K562 (cell line): ENCODE results near the gene ZBED4. TPM values are rescaled to one million over a fixed set of nuclear protein-coding genes. Genes with fewer than 3 reads are reported as not detected.

Experiments
- CTCF ChIP-seq, 3 experiments: IDR thresholded peaks in 2 of 3; conservative IDR thresholded peaks in 1 of 3; 2 replicates each; pipeline ENCODE4 v1.5.1; 2011 to 2012; ENCODE audit warnings: low read length in 3 of 3, mild to moderate bottlenecking in 3 of 3, control low read depth in 2 of 3, improper control_type of control experiment in 1 of 3, inconsistent platforms in 1 of 3, low read depth in 1 of 3, mixed read lengths in 1 of 3, moderate library complexity in 1 of 3; ENCODE audit not compliant: insufficient read depth in 2 of 3
- IRF2 ChIP-seq: sonication (generic); formaldehyde crosslinking; IDR thresholded peaks from 2 replicates; pipeline ENCODE4 v1.8.1; 2022; ENCODE audit warnings: mild to moderate bottlenecking, missing genetic modification reagents
- RBM34 ChIP-seq: fragments of 200-400 bp; formaldehyde crosslinking; IDR thresholded peaks from 2 replicates; pipeline ENCODE4 v1.6.1; 2018; ENCODE audit warnings: low read length, borderline replicate concordance; ENCODE audit not compliant: insufficient read depth
- RREB1 ChIP-seq: fragments of 250-450 bp; sonication (Bioruptor Pico); IDR thresholded peaks from 2 replicates; pipeline ENCODE4 v1.4.0; 2020
- SPI1 ChIP-seq: IDR thresholded peaks from 2 replicates; pipeline ENCODE4 v1.6.1; 2011; ENCODE audit warnings: low read depth, low read length, control low read depth, borderline replicate concordance
- SRSF3 ChIP-seq: fragments of 200-400 bp; formaldehyde crosslinking; IDR thresholded peaks from 2 replicates; pipeline ENCODE4 v1.6.1; 2016; ENCODE audit warnings: mild to moderate bottlenecking, low read length, moderate library complexity; ENCODE audit not compliant: insufficient read depth
- XRCC4 ChIP-seq: IDR thresholded peaks from one replicate; pipeline ENCODE4 v1.6.1; 2011; ENCODE audit not compliant: insufficient read depth, insufficient read length; ENCODE audit errors: extremely low read depth
- ZKSCAN3 ChIP-seq: fragments of 250-450 bp; sonication (Bioruptor Pico); IDR thresholded peaks from 2 replicates; pipeline ENCODE4 v1.4.0; 2020
- polyA plus RNA-seq, 8 experiments: library from polyadenylated mRNA; depleted of rRNA in 4 of 8; stranded (reverse) in 5 of 8; unstranded in 3 of 8; fragments of >200 nt; fragmentation: Nextera tagmentation in 2 of 8; fragmentation: Illumina TruSeq in 1 of 8; extraction: Ambion mirVana in 2 of 8; extraction: Trizol in 1 of 8; gene quantifications; 2 replicates each; pipeline versions ENCODE4 v1.2.1 to v1.2.3, GENCODE V29; 2011 to 2014; ENCODE audit warnings: inconsistent platforms in 1 of 8, missing spikeins in 1 of 8
- total RNA-seq, 7 experiments: library from RNA; depleted of rRNA in 6 of 7; stranded (reverse); fragments of >200 nt in 6 of 7; fragmentation: Illumina TruSeq in 2 of 7; extraction: Trizol in 2 of 7; gene quantifications; 2 replicates each; pipeline versions ENCODE4 v1.2.1 to v1.2.3, GENCODE V29; 2011 to 2021; ENCODE audit warnings: low replicate concordance in 1 of 7

Gene ZBED4
- total and polyA plus RNA-seq, 9 of the 15 experiments (the other 6 are each of a cell fraction or from before 2014, with no cell fraction given) = 1.5 to 16.8 (median 7.4) TPM

GRCh38 chr22:49849161-49850020 lies 4.3 kb upstream of the ZBED4 start (continued):
- TF ChIP-seq RREB1 (CRISPR knock-in tag) = no peak
- TF ChIP-seq XRCC4 = no peak
- no peak for TF ChIP-seq CTCF (IDR thresholded peaks at IDR 0.05 in 2 of 3, conservative IDR thresholded peaks at IDR 0.05 in 1 of 3; ENCODE audit: insufficient read depth in 2 of 3, low read depth in 1 of 3, low read length in 3 of 3)
- no peak for TF ChIP-seq SRSF3
- TF ChIP-seq ZKSCAN3 (CRISPR knock-in tag) = no peak
- no peak for TF ChIP-seq IRF2
- no peak for TF ChIP-seq RBM34
- TF ChIP-seq SPI1 = no peak
